IMR-90 (cell line): Measurements from ENCODE around the gene TLCD1. TPM values are rescaled to one million over a fixed set of nuclear protein-coding genes. Genes with fewer than 3 reads are reported as not detected.

Experiments
- ATAC-seq: fragments of 200-7000 bp; cut with Tn5 transposase; 2 replicates; pipeline ENCODE4 v1.9.1; 2020; ENCODE audit warnings: low read depth, mild to moderate bottlenecking, moderate library complexity
- BruUV-seq: library from RNA; stranded (reverse); fragments of 400-500 nt; replicated peaks from 2 replicates; lab custom pipeline; 2021; lab: Mats Ljungman, UMichigan
- CTCF ChIA-PET: fragments of 300-600 bp; formaldehyde crosslinking; extraction: SDS; loops from one replicate; lab custom pipeline; 2021; ENCODE audit warnings: antibody characterized with exemption; lab: Yijun Ruan, JAX
- POLR2A ChIA-PET: fragments of 300-600 bp; sonication (Branson Sonifier 250); formaldehyde crosslinking; loops from one replicate; lab custom pipeline; 2022; ENCODE audit warnings: antibody characterized with exemption; ENCODE audit not compliant: unreplicated experiment; lab: Charles Lee
- DNase-seq: peaks from one replicate; pipeline ENCODE4 v3.0.0; 2013
- H2AFZ ChIP-seq: replicated peaks from 2 replicates; pipeline ENCODE3; 2013; ENCODE audit warnings: low read length, mild to moderate bottlenecking; ENCODE audit not compliant: poor library complexity
- H2AK5ac ChIP-seq: 2 replicates; pipeline ENCODE4 v1.6.1; 2013; ENCODE audit warnings: low read depth, low read length, inconsistent platforms
- H2AK9ac ChIP-seq: replicated peaks from 2 replicates; pipeline ENCODE3; 2013; ENCODE audit warnings: mild to moderate bottlenecking, low read depth, low read length, moderate library complexity; ENCODE audit not compliant: poor library complexity
- H2BK120ac ChIP-seq: 2 replicates; pipeline ENCODE4 v1.6.1; 2013; ENCODE audit warnings: low read depth, low read length, inconsistent platforms
- H2BK15ac ChIP-seq: 3 replicates; pipeline ENCODE4 v1.6.1; 2013; ENCODE audit warnings: low read depth, low read length, inconsistent platforms
- H2BK20ac ChIP-seq: 2 replicates; pipeline ENCODE4 v1.6.1; 2013; ENCODE audit warnings: low read depth, mild to moderate bottlenecking, inconsistent platforms, low read length, moderate library complexity
- H2BK5ac ChIP-seq: 2 replicates; pipeline ENCODE4 v1.6.1; 2013; ENCODE audit warnings: mild to moderate bottlenecking, low read depth, low read length, inconsistent platforms; ENCODE audit not compliant: poor library complexity, severe bottlenecking
- H3K14ac ChIP-seq: replicated peaks from 2 replicates; pipeline ENCODE4 v1.6.1; 2013; ENCODE audit warnings: low read depth, low read length, inconsistent platforms
- H3K18ac ChIP-seq: 2 replicates; pipeline ENCODE4 v1.6.1; 2013; ENCODE audit warnings: low read depth, low read length, control low read depth
- H3K23ac ChIP-seq: 2 replicates; pipeline ENCODE4 v1.6.1; 2013; ENCODE audit warnings: low read depth, low read length, inconsistent platforms
- H3K27ac ChIP-seq: 2 replicates; pipeline ENCODE4 v1.5.1; 2013; ENCODE audit warnings: mild to moderate bottlenecking, control low read depth, low read length; ENCODE audit not compliant: insufficient read depth
- H3K27me3 ChIP-seq: 2 replicates; pipeline ENCODE4 v1.6.1; 2013; ENCODE audit warnings: low read length; ENCODE audit not compliant: control insufficient read depth, insufficient read depth
- H3K36me3 ChIP-seq: 2 replicates; pipeline ENCODE4 v1.6.1; 2013; ENCODE audit warnings: low read length, mixed read lengths; ENCODE audit not compliant: control insufficient read depth, insufficient read depth
- H3K4ac ChIP-seq: 2 replicates; pipeline ENCODE4 v1.6.1; 2013; ENCODE audit warnings: low read depth, low read length, inconsistent platforms
- H3K4me1 ChIP-seq: 2 replicates; pipeline ENCODE4 v1.6.1; 2013; ENCODE audit warnings: low read length, mixed read lengths; ENCODE audit not compliant: control insufficient read depth, insufficient read depth
- H3K4me2 ChIP-seq: 2 replicates; pipeline ENCODE4 v1.6.1; 2013; ENCODE audit warnings: low read depth, mild to moderate bottlenecking, control low read depth, low read length, moderate library complexity
- H3K4me3 ChIP-seq: 2 replicates; pipeline ENCODE4 v1.5.1; 2013; ENCODE audit warnings: low read depth, mild to moderate bottlenecking, control low read depth, low read length, moderate library complexity; ENCODE audit not compliant: insufficient read depth
- H3K56ac ChIP-seq: 2 replicates; pipeline ENCODE4 v1.6.1; 2013; ENCODE audit warnings: low read length, inconsistent platforms; ENCODE audit not compliant: insufficient read depth; ENCODE audit errors: extremely low read depth
- H3K79me1 ChIP-seq, 2 experiments: 2 replicates each; pipeline ENCODE4 v1.6.1; 2013; ENCODE audit warnings: low read length in 2 of 2, inconsistent platforms in 1 of 2, low read depth in 1 of 2
- H3K9ac ChIP-seq: 2 replicates; pipeline ENCODE4 v1.6.1; 2013; ENCODE audit warnings: low read depth, low read length, control low read depth
- H3K9me1 ChIP-seq: 2 replicates; pipeline ENCODE4 v1.6.1; 2013; ENCODE audit warnings: low read length, inconsistent platforms; ENCODE audit not compliant: insufficient read depth
- H3K9me3 ChIP-seq: 2 replicates; pipeline ENCODE4 v1.6.1; 2013; ENCODE audit warnings: low read length; ENCODE audit not compliant: control insufficient read depth, insufficient read depth
- H4K20me1 ChIP-seq: 2 replicates; pipeline ENCODE4 v1.6.1; 2013; ENCODE audit warnings: low read length, inconsistent platforms; ENCODE audit not compliant: insufficient read depth
- H4K5ac ChIP-seq: 2 replicates; pipeline ENCODE4 v1.6.1; 2013; ENCODE audit warnings: mild to moderate bottlenecking, low read depth, low read length, control low read depth
- H4K8ac ChIP-seq, 2 experiments: 2 replicates each; pipeline ENCODE4 v1.6.1; 2013; ENCODE audit warnings: low read depth in 2 of 2, low read length in 2 of 2, control low read depth in 1 of 2, inconsistent platforms in 1 of 2
- H4K91ac ChIP-seq: 2 replicates; pipeline ENCODE4 v1.6.1; 2013; ENCODE audit warnings: low read depth, low read length, inconsistent platforms; ENCODE audit not compliant: insufficient read depth
- BHLHE40 ChIP-seq: fragments of 150-350 bp; IDR thresholded peaks from 2 replicates; pipeline ENCODE4 v1.6.1; 2016; ENCODE audit warnings: mild to moderate bottlenecking, low read depth, low read length
- CHD1 ChIP-seq: IDR thresholded peaks from 2 replicates; pipeline ENCODE4 v1.6.1; 2012; ENCODE audit warnings: low read depth, low read length, improper control_type of control experiment
- ELK1 ChIP-seq: fragments of 150-350 bp; IDR thresholded peaks from 2 replicates; pipeline ENCODE4 v1.6.1; 2016; ENCODE audit warnings: low read depth, mild to moderate bottlenecking, low read length, moderate library complexity, borderline replicate concordance
- FOS ChIP-seq: fragments of 150-350 bp; IDR thresholded peaks from 2 replicates; pipeline ENCODE4 v1.6.1; 2016; ENCODE audit warnings: low read depth, low read length
- MXI1 ChIP-seq: IDR thresholded peaks from 2 replicates; pipeline ENCODE4 v1.6.1; 2012; ENCODE audit warnings: low read depth, mild to moderate bottlenecking, low read length, moderate library complexity, borderline replicate concordance
- NFE2L2 ChIP-seq: fragments of 150-350 bp; IDR thresholded peaks from 2 replicates; pipeline ENCODE4 v1.6.1; 2016; ENCODE audit warnings: low read depth, mild to moderate bottlenecking, low read length
- WGBS, 2 experiments: methylation state at CpG; one replicate each; pipeline versions ENCODE4 v1.1.5 to v1.1.7; 2013; ENCODE audit warnings: missing lambda C conversion rate in 2 of 2; ENCODE audit not compliant: insufficient read length in 1 of 2; ENCODE audit errors: extremely low coverage in 2 of 2; 5-methylcytosine and 5-hydroxymethylcytosine counted together
- dilution Hi-C: fragments of 300-500 bp; cut with HindIII; formaldehyde crosslinking; loops from one replicate; pipeline ENCODE4 v1.14.3; 2018; ENCODE audit warnings: low sequenced_read_pairs; ENCODE audit not compliant: unreplicated experiment
- in situ Hi-C: fragments of 300-500 bp; cut with MboI; formaldehyde crosslinking; loops from 3 replicates; pipeline ENCODE4 v1.14.3; 2019; ENCODE audit warnings: low sequenced_read_pairs, inconsistent platforms, mixed read lengths
- intact Hi-C: fragments of 100-400 bp; cut with micrococcal nuclease; formaldehyde crosslinking; loops from 2 replicates; pipeline ENCODE4 v1.10.0; 2022
- polyA plus RNA-seq, 3 experiments: library from polyadenylated mRNA; depleted of rRNA; stranded (reverse); fragments of >200 nt; gene quantifications; 2 replicates each; pipeline ENCODE4 v1.2.3, GENCODE V29; 2012; ENCODE audit warnings: low replicate concordance in 1 of 3
- total RNA-seq: library from RNA; depleted of rRNA; stranded (reverse); fragments of >200 nt; gene quantifications from 2 replicates; pipeline ENCODE4 v1.2.3, GENCODE V29; 2012

TLCD1 gene
- total and polyA plus RNA-seq, 2 of the 4 experiments (the other 2 are of a cell fraction), result 3.6 to 9.3 TPM

- DNase-seq (no peak), ATAC-seq (no peak)
- ChIA-PET CTCF (no interaction called here), POLR2A (no interaction called here)
- H4K5ac ChIP-seq, result no peak overlapping the region
- in situ Hi-C loops (no loop called here), intact Hi-C loops (no loop called here), dilution Hi-C loops (no loop called here)
- peaks cover 4% of the 10 kb centered on the region; the same call in 1 of the 2 replicates for H3K9me1 ChIP-seq
- no TSS peak for BruUV-seq
- H3K4me3 ChIP-seq, result no peak overlapping the region
- no peak overlapping the region for H3K18ac ChIP-seq
- H2BK120ac ChIP-seq, result no peak overlapping the region
- H2BK15ac ChIP-seq, result no peak overlapping the region
- H4K91ac ChIP-seq, result no peak overlapping the region
- no peak overlapping the region for H3K4ac ChIP-seq
- peaks cover 80% of the 10 kb centered on the region for H3K36me3 ChIP-seq
- no peaks in the 10 kb centered on the region for H3K27me3 ChIP-seq
- H3K4me1 ChIP-seq, result no peaks in the 10 kb centered on the region
- H4K20me1 ChIP-seq, result no peaks in the 10 kb centered on the region; the same call in 1 of the 2 replicates
- H4K8ac ChIP-seq, result no peak overlapping the region
- H3K4me2 ChIP-seq, result no peak overlapping the region
- H3K79me1 ChIP-seq, result peaks cover 3% of the 10 kb centered on the region in 2 experiments; a peak in 1 of 4 replicates
- no peak overlapping the region for H2BK20ac ChIP-seq
- no peak for TF ChIP-seq NFE2L2
- TF ChIP-seq FOS, result no peak
- TF ChIP-seq BHLHE40, result no peak
- no peak for TF ChIP-seq ELK1
- TF ChIP-seq MXI1, result no peak
- TF ChIP-seq CHD1, result no peak
- no peak overlapping the region for H3K14ac ChIP-seq
- no peak overlapping the region for H3K9ac ChIP-seq
- H2AFZ ChIP-seq, result no peak overlapping the region
- no CpG with 5 or more reads among the region's 3 CpGs for WGBS, 2 experiments
- no peak overlapping the region for H2AK9ac ChIP-seq
- H2BK5ac ChIP-seq, result no peak overlapping the region
- no peak overlapping the region for H3K56ac ChIP-seq
- no peak overlapping the region for H2AK5ac ChIP-seq
- no peak overlapping the region for H3K23ac ChIP-seq
- no peak overlapping the region for H3K27ac ChIP-seq
- no peaks in the 10 kb centered on the region for H3K9me3 ChIP-seq
These were observed 23.3 kb downstream of the TLCD1 start for GRCh38 chr17:28702752-28703150.
